Neural progenitor cell (in vitro differentiated cells): ENCODE data around the gene GPR62. TPM values are rescaled to one million over a fixed set of nuclear protein-coding genes. Genes with fewer than 3 reads are reported as not detected.

Experiments used
- DNase-seq: peaks from one replicate; pipeline ENCODE4 v3.0.0-alpha.2; 2016; ENCODE audit warnings: low spot score
- H2AFZ ChIP-seq: fragments of 200-600 bp; sonication (generic); replicated peaks from 2 replicates; pipeline ENCODE4 v1.6.1; 2016; ENCODE audit warnings: antibody characterized with exemption
- H3F3A ChIP-seq: fragments of 200-600 bp; sonication (generic); 2 replicates; pipeline ENCODE4 v1.6.1; 2016; ENCODE audit warnings: antibody characterized with exemption, low read depth
- H3K27ac ChIP-seq: fragments of 200-600 bp; sonication (generic); 2 replicates; pipeline ENCODE4 v1.5.1; 2016; ENCODE audit warnings: mild to moderate bottlenecking
- H3K27me3 ChIP-seq: fragments of 200-600 bp; sonication (generic); 2 replicates; pipeline ENCODE4 v1.6.1; 2016; ENCODE audit warnings: mild to moderate bottlenecking, moderate library complexity
- H3K36me3 ChIP-seq: fragments of 200-600 bp; sonication (generic); 2 replicates; pipeline ENCODE4 v1.5.1; 2016
- H3K4me1 ChIP-seq: fragments of 200-600 bp; sonication (generic); 2 replicates; pipeline ENCODE4 v1.6.1; 2016; ENCODE audit warnings: mixed run types
- H3K4me2 ChIP-seq: fragments of 200-600 bp; sonication (generic); 2 replicates; pipeline ENCODE4 v1.6.1; 2016
- H3K4me3 ChIP-seq: fragments of 200-600 bp; sonication (generic); 2 replicates; pipeline ENCODE4 v1.5.1; 2016
- H3K79me2 ChIP-seq: fragments of 200-600 bp; sonication (generic); 2 replicates; pipeline ENCODE4 v1.6.1; 2016; ENCODE audit warnings: low read depth
- H3K9ac ChIP-seq: fragments of 200-600 bp; sonication (generic); 2 replicates; pipeline ENCODE4 v1.6.1; 2016
- H3K9me3 ChIP-seq: fragments of 200-600 bp; sonication (generic); 2 replicates; pipeline ENCODE4 v1.5.1; 2016; ENCODE audit warnings: low read depth
- H4K20me1 ChIP-seq: fragments of 200-600 bp; sonication (generic); 2 replicates; pipeline ENCODE4 v1.6.1; 2016; ENCODE audit warnings: low read depth
- H3K27ac Mint-ChIP-seq: 3 replicates; pipeline ENCODE4 v1.8.0; 2021; ENCODE audit warnings: mixed read lengths
- H3K27me3 Mint-ChIP-seq: 2 replicates; pipeline ENCODE4 v1.8.0; 2022; ENCODE audit warnings: low read depth, mild to moderate bottlenecking, inconsistent platforms, moderate library complexity, mixed read lengths; ENCODE audit not compliant: insufficient read depth
- H3K36me3 Mint-ChIP-seq: 3 replicates; pipeline ENCODE4 v1.8.0; 2021; ENCODE audit warnings: mixed read lengths
- H3K4me1 Mint-ChIP-seq: 3 replicates; pipeline ENCODE4 v1.8.0; 2021; ENCODE audit warnings: mixed read lengths
- H3K4me3 Mint-ChIP-seq: 3 replicates; pipeline ENCODE4 v1.8.0; 2021; ENCODE audit warnings: mild to moderate bottlenecking, moderate library complexity, mixed read lengths
- H3K9me3 Mint-ChIP-seq: 3 replicates; pipeline ENCODE4 v1.8.0; 2020; ENCODE audit warnings: mixed read lengths
- EZH2 ChIP-seq: fragments of 200-600 bp; sonication (generic); IDR thresholded peaks from 2 replicates; pipeline ENCODE4 v1.6.1; 2017; ENCODE audit warnings: antibody characterized with exemption, mild to moderate bottlenecking, moderate library complexity
- EZH2phosphoT487 ChIP-seq: fragments of 200-600 bp; sonication (generic); IDR thresholded peaks from 2 replicates; pipeline ENCODE4 v1.6.1; 2017; ENCODE audit warnings: antibody characterized with exemption
- total RNA-seq: library from RNA; depleted of rRNA; stranded (reverse); fragments of >200 nt; gene quantifications from 2 replicates; pipeline ENCODE4 v1.2.3, GENCODE V29; 2015; ENCODE audit warnings: low replicate concordance
- TF ChIP-seq, protein P1 (sequence below): fragments of 200-600 bp; sonication (generic); IDR thresholded peaks from 2 replicates; pipeline ENCODE4 v1.5.1; 2017; ENCODE audit warnings: antibody characterized with exemption, mild to moderate bottlenecking

Gene GPR62
- total RNA-seq, 1 donor from 2014 or later = 0.21 TPM

DNA sequence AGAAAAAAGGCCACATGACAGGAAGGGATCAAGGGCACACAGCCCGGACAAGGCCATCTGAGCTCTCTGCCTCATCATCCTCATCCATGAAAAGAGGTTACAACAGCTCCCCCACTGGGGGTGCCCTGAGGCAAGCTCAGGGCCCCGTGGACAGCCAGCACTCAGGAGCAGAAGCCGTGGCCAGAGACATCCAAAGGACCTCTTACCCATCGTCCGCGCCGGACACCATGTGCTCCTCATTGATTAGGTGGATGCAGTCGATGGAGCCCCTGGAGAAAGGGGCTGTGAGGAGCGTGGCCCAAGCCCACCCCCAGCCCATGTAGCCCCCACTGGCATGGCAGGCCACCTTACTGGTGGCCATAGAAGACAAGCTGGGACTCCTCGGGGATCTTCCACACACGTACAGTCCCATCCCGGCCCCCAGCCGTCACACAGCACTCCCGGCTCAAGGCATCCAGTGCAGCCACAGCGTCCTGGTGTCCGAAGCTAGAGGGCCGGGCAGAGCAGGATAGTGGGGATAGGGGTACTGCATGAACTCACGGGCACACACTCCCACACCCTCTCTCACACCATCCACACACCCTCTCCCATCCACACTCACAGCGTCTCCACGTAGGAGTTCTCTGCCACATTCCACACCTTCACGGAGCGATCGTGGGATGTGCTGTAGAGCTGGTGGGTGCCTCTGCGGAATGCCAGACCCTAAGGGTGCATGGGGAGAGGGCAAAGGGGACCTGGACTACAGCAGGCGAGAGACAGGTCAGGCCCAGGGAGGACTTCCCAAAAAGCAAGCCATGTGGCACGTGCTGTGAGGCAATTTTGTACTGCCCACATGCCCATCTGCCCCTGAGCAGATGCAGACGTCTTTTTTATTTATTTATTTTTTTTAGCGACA is 19.9 kb upstream of the GPR62 start:
- H3F3A ChIP-seq = no peaks in the 10 kb centered on the region
- no peaks in the 10 kb centered on the region for H3K9me3 Mint-ChIP-seq
- no peak overlapping the region for H3K4me2 ChIP-seq
- H3K4me1 Mint-ChIP-seq = peaks cover 2% of the 10 kb centered on the region
- H3K9ac ChIP-seq = no peak overlapping the region
- peaks cover 13% of the 10 kb centered on the region for H3K79me2 ChIP-seq
- H3K27ac Mint-ChIP-seq = no peak overlapping the region
- H3K4me3 ChIP-seq = no peak overlapping the region
- TF ChIP-seq EZH2 (no peak), EZH2phosphoT487 (no peak)
- TF ChIP-seq, protein P1, sequence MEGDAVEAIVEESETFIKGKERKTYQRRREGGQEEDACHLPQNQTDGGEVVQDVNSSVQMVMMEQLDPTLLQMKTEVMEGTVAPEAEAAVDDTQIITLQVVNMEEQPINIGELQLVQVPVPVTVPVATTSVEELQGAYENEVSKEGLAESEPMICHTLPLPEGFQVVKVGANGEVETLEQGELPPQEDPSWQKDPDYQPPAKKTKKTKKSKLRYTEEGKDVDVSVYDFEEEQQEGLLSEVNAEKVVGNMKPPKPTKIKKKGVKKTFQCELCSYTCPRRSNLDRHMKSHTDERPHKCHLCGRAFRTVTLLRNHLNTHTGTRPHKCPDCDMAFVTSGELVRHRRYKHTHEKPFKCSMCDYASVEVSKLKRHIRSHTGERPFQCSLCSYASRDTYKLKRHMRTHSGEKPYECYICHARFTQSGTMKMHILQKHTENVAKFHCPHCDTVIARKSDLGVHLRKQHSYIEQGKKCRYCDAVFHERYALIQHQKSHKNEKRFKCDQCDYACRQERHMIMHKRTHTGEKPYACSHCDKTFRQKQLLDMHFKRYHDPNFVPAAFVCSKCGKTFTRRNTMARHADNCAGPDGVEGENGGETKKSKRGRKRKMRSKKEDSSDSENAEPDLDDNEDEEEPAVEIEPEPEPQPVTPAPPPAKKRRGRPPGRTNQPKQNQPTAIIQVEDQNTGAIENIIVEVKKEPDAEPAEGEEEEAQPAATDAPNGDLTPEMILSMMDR = no peak
- H3K4me3 Mint-ChIP-seq = no peak overlapping the region
- H3K27ac ChIP-seq = no peak overlapping the region
- peaks cover 6% of the 10 kb centered on the region for H3K27me3 Mint-ChIP-seq
- no peak for DNase-seq
- peaks cover 12% of the 10 kb centered on the region for H4K20me1 ChIP-seq
- H2AFZ ChIP-seq = no peak overlapping the region
- peaks cover 1% of the 10 kb centered on the region for H3K4me1 ChIP-seq
- H3K9me3 ChIP-seq = no peaks in the 10 kb centered on the region
- no peaks in the 10 kb centered on the region for H3K36me3 ChIP-seq
- no peaks in the 10 kb centered on the region for H3K27me3 ChIP-seq
- peaks cover 9% of the 10 kb centered on the region for H3K36me3 Mint-ChIP-seq

DNA sequence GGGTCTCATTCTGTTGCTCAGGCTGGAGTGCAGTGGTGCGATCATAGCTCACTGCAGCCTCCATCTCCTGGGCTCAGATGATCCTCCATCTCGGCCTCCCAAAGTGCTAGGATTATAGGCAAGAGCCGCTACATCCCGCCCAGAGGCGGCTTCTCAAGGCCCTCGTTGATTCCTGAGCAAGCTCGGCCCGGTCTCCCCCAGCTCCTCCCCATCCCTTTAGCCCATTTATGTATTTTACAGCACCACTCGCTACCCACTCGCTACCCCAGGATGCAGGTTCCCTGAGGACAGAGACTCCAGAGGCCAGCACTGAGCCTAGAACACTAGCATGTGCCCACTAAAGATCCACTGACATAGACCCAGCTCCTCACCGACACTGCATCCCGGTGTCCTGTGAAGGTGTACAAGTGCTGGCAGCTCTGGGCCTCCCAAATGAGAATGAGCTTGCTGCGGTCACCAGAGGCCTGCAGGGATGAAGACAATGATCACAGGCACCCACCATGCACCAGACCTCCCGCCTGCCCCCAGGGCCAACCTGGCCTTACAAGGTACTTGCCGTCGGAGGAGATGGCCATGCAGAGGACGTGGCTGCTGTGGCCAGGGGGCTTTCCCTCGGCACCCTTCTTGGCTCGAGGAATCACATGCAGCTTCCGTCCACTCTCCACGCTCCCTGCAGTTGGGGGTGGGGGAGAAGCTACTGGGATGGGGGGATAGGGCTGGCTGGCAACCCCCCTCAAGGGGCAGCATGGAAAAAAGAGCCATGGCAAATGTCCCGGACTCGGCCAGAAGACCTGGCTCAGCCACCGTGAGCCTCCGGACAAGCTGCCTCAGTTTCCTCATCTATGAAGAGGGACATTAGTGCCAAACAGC is 19.1 kb upstream of the GPR62 start:
- DNase-seq = no peak

DNA sequence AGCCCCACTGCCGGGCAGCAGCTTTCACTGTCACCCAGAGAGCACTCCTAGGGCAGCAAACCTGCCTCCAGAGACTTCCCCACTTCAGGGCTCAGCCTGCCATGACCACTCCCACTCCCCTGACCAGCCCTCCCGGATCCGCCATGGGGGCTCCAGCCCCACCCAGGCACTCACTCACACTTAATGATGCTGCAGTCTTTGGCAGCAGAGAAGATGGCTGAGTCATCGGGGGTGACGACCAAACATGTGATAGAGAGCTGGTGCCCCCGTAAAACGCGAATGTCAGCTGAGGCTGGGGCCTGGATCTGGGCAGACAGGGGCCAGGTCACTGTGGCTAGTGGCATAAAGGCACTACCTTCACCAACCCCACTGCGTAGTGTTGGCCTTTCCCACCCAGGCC is 18.2 kb upstream of the GPR62 start:
- Histone ChIP-seq H3K27me3 (no peaks in the 10 kb centered on the region), H2AFZ (no peak overlapping the region), H3K9ac (no peak overlapping the region), H3K36me3 (no peaks in the 10 kb centered on the region), H3K4me3 (no peak overlapping the region), H4K20me1 (peaks cover 16% of the 10 kb centered on the region), H3F3A (no peaks in the 10 kb centered on the region), H3K79me2 (peaks cover 25% of the 10 kb centered on the region), H3K4me1 (peaks cover 10% of the 10 kb centered on the region), H3K27ac (no peak overlapping the region), H3K4me2 (no peak overlapping the region), H3K9me3 (no peaks in the 10 kb centered on the region)
- Mint-ChIP-seq H3K36me3 (peaks cover 7% of the 10 kb centered on the region), H3K4me1 (peaks cover 13% of the 10 kb centered on the region), H3K9me3 (no peaks in the 10 kb centered on the region), H3K4me3 (no peak overlapping the region), H3K27ac (no peak overlapping the region), H3K27me3 (peaks cover 6% of the 10 kb centered on the region)
- TF ChIP-seq, protein P1 = no peak
- TF ChIP-seq EZH2phosphoT487 = no peak
- no peak for TF ChIP-seq EZH2
- DNase-seq = no peak

More for the DNA sequence above, 19.1 kb upstream of the GPR62 start:
- Histone ChIP-seq H2AFZ (no peak overlapping the region), H3K36me3 (no peaks in the 10 kb centered on the region), H3K27ac (no peak overlapping the region), H4K20me1 (peaks cover 15% of the 10 kb centered on the region), H3K9ac (no peak overlapping the region), H3K9me3 (no peaks in the 10 kb centered on the region), H3F3A (no peaks in the 10 kb centered on the region), H3K27me3 (no peaks in the 10 kb centered on the region), H3K4me3 (no peak overlapping the region), H3K4me1 (peaks cover 9% of the 10 kb centered on the region), H3K79me2 (peaks cover 21% of the 10 kb centered on the region), H3K4me2 (no peak overlapping the region)
- H3K27ac Mint-ChIP-seq = no peak overlapping the region
- no peak overlapping the region for H3K4me3 Mint-ChIP-seq
- peaks cover 8% of the 10 kb centered on the region for H3K36me3 Mint-ChIP-seq
- no peaks in the 10 kb centered on the region for H3K9me3 Mint-ChIP-seq
- peaks cover 11% of the 10 kb centered on the region for H3K4me1 Mint-ChIP-seq
- TF ChIP-seq EZH2 (no peak), EZH2phosphoT487 (no peak)
- TF ChIP-seq, protein P1 = no peak
- peaks cover 6% of the 10 kb centered on the region for H3K27me3 Mint-ChIP-seq
